HG03045 (cell line): ENCODE measurements around the gene TMEM171.

Experiments
- ATAC-seq: cut with Tn5 transposase; IDR thresholded peaks from one replicate; pipeline ENCODE4 v1.9.1; 2021; ENCODE audit warnings: mild to moderate bottlenecking, moderate library complexity; ENCODE audit not compliant: unreplicated experiment

Gene TMEM171

GRCh38 chr5:73151766-73152410 is 31.5 kb downstream of the TMEM171 start:
- ATAC-seq, result no peak

- no peak for ATAC-seq
Observed at GRCh38 chr5:73152411-73153388, 32.3 kb downstream of the TMEM171 start.

GRCh38 chr5:73153513-73153912 is 33.1 kb downstream of the TMEM171 start:
- ATAC-seq, result no peak

GRCh38 chr5:73154208-73155006 is 34.0 kb downstream of the TMEM171 start:
- ATAC-seq, result no peak

- ATAC-seq, result no peak
Observed at GRCh38 chr5:73155271-73156222, 35.2 kb downstream of the TMEM171 start.

GRCh38 chr5:73157414-73158303 is 37.3 kb downstream of the TMEM171 start:
- no peak for ATAC-seq

- no peak for ATAC-seq
Observed at GRCh38 chr5:73158313-73158712, 37.9 kb downstream of the TMEM171 start.

GRCh38 chr5:73160239-73160671 is 39.9 kb downstream of the TMEM171 start:
- ATAC-seq, result no peak

GRCh38 chr5:73170522-73170921 is 50.1 kb downstream of the TMEM171 start:
- no peak for ATAC-seq

GRCh38 chr5:73171495-73171894 is 51.1 kb downstream of the TMEM171 start:
- no peak for ATAC-seq

GRCh38 chr5:73172951-73173350 is 52.6 kb downstream of the TMEM171 start, which contains the start of gene TMEM174:
TSS of gene TMEM174 (plus strand) at chr5:73173193. CDS start at chr5:73173244, 51 bp downstream.
- ATAC-seq, result no peak

- ATAC-seq, result no peak
Observed at GRCh38 chr5:73174100-73174815, 53.9 kb downstream of the TMEM171 start.

GRCh38 chr5:73176250-73176649 is 55.9 kb downstream of the TMEM171 start:
- ATAC-seq, result no peak

- no peak for ATAC-seq
Observed at GRCh38 chr5:73178265-73178664, 57.9 kb downstream of the TMEM171 start.

GRCh38 chr5:73179730-73180129 is 59.4 kb downstream of the TMEM171 start:
- ATAC-seq, result no peak

GRCh38 chr5:73180566-73180965 is 60.2 kb downstream of the TMEM171 start:
- ATAC-seq, result no peak
